Mucosa of descending colon (tissue), 3 donors: ENCODE results near the gene KIAA0232. TPM values are rescaled to one million over a fixed set of nuclear protein-coding genes. Genes with fewer than 3 reads are reported as not detected.
"Not testable (repeated sequence)": the region's sequence is repeated elsewhere in the genome, so short reads cannot be mapped to it uniquely, and the experiment has no call there.

Source experiments
- ATAC-seq: fragments of 200-7000 bp; cut with Tn5 transposase; one replicate; pipeline ENCODE4 v1.9.1; 2020; ENCODE audit warnings: mild to moderate bottlenecking, moderate library complexity
- DNase-seq, 3 donors: peaks; one replicate each; pipeline ENCODE4 v3.0.0-alpha.2; 2020
- H3K36me3 ChIP-seq: fragments of 200-600 bp; one replicate; pipeline ENCODE4 v1.8.0; 2021; ENCODE audit warnings: low read depth, mild to moderate bottlenecking
- H3K4me1 ChIP-seq: fragments of 200-600 bp; one replicate; pipeline ENCODE4 v1.8.0; 2021; ENCODE audit warnings: low read depth, mild to moderate bottlenecking
- H3K4me3 ChIP-seq: fragments of 200-600 bp; one replicate; pipeline ENCODE4 v1.8.0; 2021; ENCODE audit warnings: mild to moderate bottlenecking
- H3K9me3 ChIP-seq: fragments of 200-600 bp; one replicate; pipeline ENCODE4 v1.8.0; 2021; ENCODE audit warnings: mild to moderate bottlenecking
- CTCF ChIP-seq: fragments of 200-600 bp; IDR thresholded peaks from one replicate; pipeline ENCODE4 v1.8.0; 2022; ENCODE audit warnings: antibody characterized with exemption, mild to moderate bottlenecking
- intact Hi-C, 2 donors: fragments of 100-400 bp; cut with DNase I in 1 of 2; cut with micrococcal nuclease in 1 of 2; formaldehyde crosslinking; loops; one replicate each; pipeline versions ENCODE4 v1.11.0 to v1.11.1; 2022; cut with DNase I, micrococcal nuclease
- total RNA-seq, 3 donors: library from RNA; stranded (reverse); fragmentation: NEBNext Ultra II Directional in 2 of 3; extraction: Animal tissue kit (Norgen Biotek cat#: 25700) in 2 of 3; gene quantifications; one replicate each; pipeline versions ENCODE4 v1.2.1 to v1.2.4, GENCODE V29; 2021 to 2023
- donor health status: DM: no; HTN: no; CAD: no; lungs with moderate emphysema.
- donor health status: DM: no; HTN: no; CAD: no.
- donor health status: DM: no; HTN: yes; CAD: no.

The KIAA0232 gene
- total RNA-seq, 3 donors from 2014 or later, result 31.5 to 47.4 (median 46.6) TPM

- DNase-seq, result no peak
- Histone ChIP-seq H3K4me3 (peak overlapping the region; percentile 98), H3K36me3 (no peaks in the 10 kb centered on the region), H3K9me3 (no peaks in the 10 kb centered on the region), H3K4me1 (peaks cover 19% of the 10 kb centered on the region)
- TF ChIP-seq CTCF, result no peak
- intact Hi-C loops, result no loop called here
- ATAC-seq, result no peak
Measured at GRCh38 chr4:6781561-6781960, 966 bp upstream of the KIAA0232 start.

- Histone ChIP-seq H3K4me3 (peak overlapping the region; percentile 98), H3K4me1 (peaks cover 19% of the 10 kb centered on the region), H3K9me3 (no peaks in the 10 kb centered on the region), H3K36me3 (no peaks in the 10 kb centered on the region)
- DNase-seq (no peak), ATAC-seq (peak; percentile 14)
- TF ChIP-seq CTCF, result no peak
- intact Hi-C loops, result no loop called here
Measured at GRCh38 chr4:6782846-6783110, 251 bp downstream of the KIAA0232 start.

GRCh38 chr4:6783111-6783981 is 819 bp downstream of the KIAA0232 start:
- H3K9me3 ChIP-seq, result no peaks in the 10 kb centered on the region
- ATAC-seq (peak; percentile 86), DNase-seq (peak; percentile 92 to 96 (median 93))
- H3K4me1 ChIP-seq, result peaks cover 19% of the 10 kb centered on the region
- no peaks in the 10 kb centered on the region for H3K36me3 ChIP-seq
- intact Hi-C loops, result no loop called here
- no peak for TF ChIP-seq CTCF
- peak overlapping the region; percentile 98 for H3K4me3 ChIP-seq

- H3K36me3 ChIP-seq, result no peaks in the 10 kb centered on the region
- ATAC-seq (no peak), DNase-seq (no peak)
- H3K9me3 ChIP-seq, result no peaks in the 10 kb centered on the region
- TF ChIP-seq CTCF, result no peak
- intact Hi-C loops, result no loop called here
- H3K4me3 ChIP-seq, result no peak overlapping the region
- H3K4me1 ChIP-seq, result peaks cover 12% of the 10 kb centered on the region
Measured at GRCh38 chr4:6785572-6785925, 3.0 kb downstream of the KIAA0232 start.

GRCh38 chr4:6788123-6788522 is 5.6 kb downstream of the KIAA0232 start:
- TF ChIP-seq CTCF, result no peak
- Histone ChIP-seq H3K9me3 (no peaks in the 10 kb centered on the region), H3K36me3 (no peaks in the 10 kb centered on the region), H3K4me1 (peaks cover 15% of the 10 kb centered on the region), H3K4me3 (no peak overlapping the region)
- intact Hi-C loops, result no loop called here
- ATAC-seq (no peak), DNase-seq (no peak)

GRCh38 chr4:6791245-6791644 is 8.7 kb downstream of the KIAA0232 start:
- H3K4me1 ChIP-seq, result peaks cover 32% of the 10 kb centered on the region
- H3K36me3 ChIP-seq, intact Hi-C loops, H3K9me3 ChIP-seq, DNase-seq, ATAC-seq, H3K4me3 ChIP-seq: not testable (repeated sequence)

DNA sequence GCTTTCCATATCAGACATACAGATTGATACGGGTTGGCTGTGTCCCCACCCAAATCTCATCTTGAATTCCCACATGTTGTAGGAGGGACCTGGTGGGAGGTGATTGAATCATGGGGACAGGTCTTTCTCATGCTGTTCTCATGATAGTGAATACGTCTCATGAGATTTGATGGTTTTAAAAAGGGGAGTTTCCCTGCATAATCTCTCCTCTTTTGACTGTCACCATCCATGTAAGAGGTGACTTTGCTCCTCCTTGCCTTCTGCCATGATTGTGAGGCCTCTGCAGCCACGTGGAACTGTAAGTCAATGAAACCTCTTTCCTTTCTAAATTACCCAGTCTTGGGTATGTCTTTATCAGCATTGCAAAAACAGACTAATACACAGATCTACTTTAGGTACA is 9.3 kb downstream of the KIAA0232 start:
- H3K4me3 ChIP-seq, H3K36me3 ChIP-seq, DNase-seq, ATAC-seq, intact Hi-C loops, H3K9me3 ChIP-seq: not testable (repeated sequence)
- peaks cover 32% of the 10 kb centered on the region for H3K4me1 ChIP-seq
